HCT116 (cell line): Measurements from ENCODE around the gene GUCY2C. TPM values are rescaled to one million over a fixed set of nuclear protein-coding genes. Genes with fewer than 3 reads are reported as not detected.

ENCODE experiments used
- ATAC-seq: fragments of 200-7000 bp; cut with Tn5 transposase; 2 replicates; pipeline ENCODE4 v1.9.1; 2020; ENCODE audit warnings: mild to moderate bottlenecking, moderate library complexity
- BruUV-seq: library from RNA; stranded (reverse); fragments of 400-500 nt; replicated peaks from 2 replicates; lab custom pipeline; 2021; lab: Mats Ljungman, UMichigan
- CTCF ChIA-PET: fragments of 300-600 bp; sonication (Branson Sonifier 250); formaldehyde crosslinking; loops from one replicate; lab custom pipeline; 2021; ENCODE audit warnings: antibody characterized with exemption; lab: Charles Lee
- POLR2A ChIA-PET: fragments of 300-600, 350-600 bp; sonication (Branson Sonifier 250); formaldehyde crosslinking; loops from one replicate; lab custom pipeline; 2021; ENCODE audit warnings: antibody characterized with exemption; lab: Charles Lee
- RAD21 ChIA-PET, 2 experiments: fragments of 300-600 bp; sonication (Branson Sonifier 250); formaldehyde crosslinking; loops; one replicate each; lab custom pipeline; 2023; ENCODE audit warnings: low total read pairs in 2 of 2; ENCODE audit not compliant: uncharacterized antibody in 2 of 2, unreplicated experiment in 2 of 2, low non-redundant PET in 1 of 2; lab: Charles Lee
- DNase-seq: peaks from one replicate; pipeline ENCODE4 v3.0.0-alpha.2; 2010; ENCODE audit warnings: low read depth, low spot score
- H2AFZ ChIP-seq: fragments of 200-600 bp; shearing (Covaris generic), sonication (generic); 2 replicates; pipeline ENCODE4 v1.6.1; 2017; ENCODE audit warnings: low read depth, mixed run types, mixed read lengths, antibody characterized with exemption, low read length; ENCODE audit not compliant: poor library complexity, severe bottlenecking
- H3K27ac ChIP-seq: 2 replicates; pipeline ENCODE4 v1.5.1; 2012; ENCODE audit warnings: low read depth, low read length
- H3K27me3 ChIP-seq: fragments of 200-600 bp; sonication (generic); 2 replicates; pipeline ENCODE4 v1.6.1; 2016; ENCODE audit warnings: mixed run types, low read length, mixed read lengths; ENCODE audit not compliant: insufficient read depth
- H3K36me3 ChIP-seq, 2 experiments: fragments of 200-500 bp in 1 of 2; fragments of 200-600 bp in 1 of 2; sonication (Bioruptor generic) in 1 of 2; sonication (generic) in 1 of 2; 2 replicates each; pipeline versions ENCODE4 v1.5.1 to v1.6.1; 2014 to 2016; ENCODE audit warnings: low read length in 2 of 2, inconsistent platforms in 1 of 2, mixed read lengths in 1 of 2, mixed run types in 1 of 2; ENCODE audit not compliant: insufficient read depth in 2 of 2, control insufficient read depth in 1 of 2
- H3K4me1 ChIP-seq, 2 experiments: fragments of 200-600 bp in 1 of 2; sonication (generic) in 1 of 2; 2 replicates each; pipeline versions ENCODE4 v1.5.1 to v1.6.1; 2012 to 2017; ENCODE audit warnings: low read length in 2 of 2, inconsistent platforms in 1 of 2, mild to moderate bottlenecking in 1 of 2, mixed read lengths in 1 of 2, mixed run types in 1 of 2, moderate library complexity in 1 of 2; ENCODE audit not compliant: insufficient read depth in 2 of 2, control insufficient read depth in 1 of 2
- H3K4me2 ChIP-seq: fragments of 200-600 bp; sonication (generic); 2 replicates; pipeline ENCODE4 v1.6.1; 2017; ENCODE audit warnings: mixed run types, low read length, mixed read lengths
- H3K4me3 ChIP-seq, 2 experiments: fragments of 200-600 bp in 1 of 2; sonication (generic) in 1 of 2; replicated peaks in 1 of 2; 2 replicates each; pipeline ENCODE4 v1.5.1; 2011 to 2016; ENCODE audit warnings: low read length in 2 of 2, control low read depth in 1 of 2, low read depth in 1 of 2, mild to moderate bottlenecking in 1 of 2, mixed read lengths in 1 of 2, mixed run types in 1 of 2
- H3K79me2 ChIP-seq: fragments of 200-600 bp; sonication (generic); 2 replicates; pipeline ENCODE4 v1.6.1; 2017; ENCODE audit warnings: mild to moderate bottlenecking, mixed run types, low read length, moderate library complexity, mixed read lengths; ENCODE audit not compliant: insufficient read depth
- H3K9ac ChIP-seq: fragments of 200-600 bp; sonication (generic); 2 replicates; pipeline ENCODE4 v1.6.1; 2016; ENCODE audit warnings: low read length, mixed read lengths
- H3K9me2 ChIP-seq: fragments of 200-600 bp; sonication (generic), shearing (Covaris generic); 2 replicates; pipeline ENCODE4 v1.6.1; 2017; ENCODE audit warnings: mixed run types, mild to moderate bottlenecking, moderate library complexity; ENCODE audit not compliant: insufficient read depth
- H3K9me3 ChIP-seq, 2 experiments: fragments of 200-500 bp in 1 of 2; fragments of 200-600 bp in 1 of 2; sonication (Bioruptor generic) in 1 of 2; sonication (generic) in 1 of 2; 2 replicates each; pipeline ENCODE4 v1.6.1; 2014 to 2017; ENCODE audit warnings: low read length in 2 of 2, mixed read lengths in 2 of 2, inconsistent platforms in 1 of 2, low read depth in 1 of 2, mild to moderate bottlenecking in 1 of 2, mixed run types in 1 of 2, moderate library complexity in 1 of 2; ENCODE audit not compliant: control insufficient read depth in 1 of 2, insufficient read depth in 1 of 2
- H4K20me1 ChIP-seq: fragments of 200-600 bp; sonication (generic), shearing (Covaris generic); 2 replicates; pipeline ENCODE4 v1.6.1; 2017; ENCODE audit warnings: mixed run types, mild to moderate bottlenecking, moderate library complexity; ENCODE audit not compliant: insufficient read depth
- EGR1 ChIP-seq: IDR thresholded peaks from 2 replicates; pipeline ENCODE4 v1.6.1; 2012; ENCODE audit warnings: low read depth
- EZH2phosphoT487 ChIP-seq: fragments of 200-600 bp; IDR thresholded peaks from 2 replicates; pipeline ENCODE4 v1.6.1; 2018; ENCODE audit warnings: antibody characterized with exemption, borderline replicate concordance
- SP1 ChIP-seq: IDR thresholded peaks from 2 replicates; pipeline ENCODE4 v1.6.1; 2012; ENCODE audit warnings: low read depth
- ZNF274 ChIP-seq: fragments of 200-500 bp; sonication (Bioruptor generic); IDR thresholded peaks from 2 replicates; pipeline ENCODE4 v1.6.1; 2014; ENCODE audit warnings: mild to moderate bottlenecking, low read depth, low read length, inconsistent platforms
- intact Hi-C: fragments of 100-400 bp; cut with micrococcal nuclease; formaldehyde crosslinking; loops from 2 replicates; pipeline ENCODE4 v1.10.0; 2022
- total RNA-seq: library from RNA; stranded (reverse); gene quantifications from one replicate; pipeline ENCODE4 v1.2.1, GENCODE V29; 2021; ENCODE audit not compliant: unreplicated experiment
- TF ChIP-seq, protein P1 (sequence below): IDR thresholded peaks from 2 replicates; pipeline ENCODE4 v1.6.1; 2012
- TF ChIP-seq, protein P2 (sequence below): IDR thresholded peaks from 2 replicates; pipeline ENCODE4 v1.6.1; 2012; ENCODE audit warnings: low read depth
- TF ChIP-seq, protein P3 (sequence below): IDR thresholded peaks from 2 replicates; pipeline ENCODE4 v1.6.1; 2012

The GUCY2C gene
- total RNA-seq, 1 experiment from 2014 or later = not detected

DNA sequence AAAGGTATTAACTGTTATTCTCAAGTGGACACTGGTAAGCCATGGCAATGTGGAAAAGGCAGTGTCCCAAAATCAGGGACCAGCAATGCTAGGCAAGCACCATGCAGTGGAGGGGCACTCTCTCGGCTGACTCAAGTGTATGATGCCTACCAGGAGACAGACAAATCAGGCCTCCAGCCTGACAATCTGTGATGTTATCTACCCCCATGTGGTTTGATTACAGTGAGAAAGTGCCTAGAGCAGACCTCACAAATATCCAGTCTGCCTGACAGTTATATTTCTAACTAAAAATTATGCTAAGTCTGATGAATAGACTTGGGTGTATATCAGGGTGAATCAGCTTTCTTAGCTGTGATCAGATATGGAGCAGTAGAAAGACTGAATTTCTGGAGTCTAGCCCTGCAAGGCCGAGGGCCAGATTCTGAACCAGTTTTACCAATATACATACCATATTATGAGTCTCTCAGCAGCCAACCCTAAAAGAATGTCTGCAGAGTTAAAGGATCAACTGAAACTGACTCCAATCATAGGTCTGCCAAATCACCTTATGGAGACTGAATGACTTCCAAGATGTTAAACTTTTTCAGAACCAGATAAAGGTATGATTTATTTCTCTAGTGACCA lies 132.0 kb downstream of the GUCY2C start:
- TF ChIP-seq SP1 (no peak), EGR1 (no peak), ZNF274 (no peak), EZH2phosphoT487 (no peak)
- TF ChIP-seq, protein P1, sequence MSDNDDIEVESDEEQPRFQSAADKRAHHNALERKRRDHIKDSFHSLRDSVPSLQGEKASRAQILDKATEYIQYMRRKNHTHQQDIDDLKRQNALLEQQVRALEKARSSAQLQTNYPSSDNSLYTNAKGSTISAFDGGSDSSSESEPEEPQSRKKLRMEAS = no peak
- TF ChIP-seq, protein P2, sequence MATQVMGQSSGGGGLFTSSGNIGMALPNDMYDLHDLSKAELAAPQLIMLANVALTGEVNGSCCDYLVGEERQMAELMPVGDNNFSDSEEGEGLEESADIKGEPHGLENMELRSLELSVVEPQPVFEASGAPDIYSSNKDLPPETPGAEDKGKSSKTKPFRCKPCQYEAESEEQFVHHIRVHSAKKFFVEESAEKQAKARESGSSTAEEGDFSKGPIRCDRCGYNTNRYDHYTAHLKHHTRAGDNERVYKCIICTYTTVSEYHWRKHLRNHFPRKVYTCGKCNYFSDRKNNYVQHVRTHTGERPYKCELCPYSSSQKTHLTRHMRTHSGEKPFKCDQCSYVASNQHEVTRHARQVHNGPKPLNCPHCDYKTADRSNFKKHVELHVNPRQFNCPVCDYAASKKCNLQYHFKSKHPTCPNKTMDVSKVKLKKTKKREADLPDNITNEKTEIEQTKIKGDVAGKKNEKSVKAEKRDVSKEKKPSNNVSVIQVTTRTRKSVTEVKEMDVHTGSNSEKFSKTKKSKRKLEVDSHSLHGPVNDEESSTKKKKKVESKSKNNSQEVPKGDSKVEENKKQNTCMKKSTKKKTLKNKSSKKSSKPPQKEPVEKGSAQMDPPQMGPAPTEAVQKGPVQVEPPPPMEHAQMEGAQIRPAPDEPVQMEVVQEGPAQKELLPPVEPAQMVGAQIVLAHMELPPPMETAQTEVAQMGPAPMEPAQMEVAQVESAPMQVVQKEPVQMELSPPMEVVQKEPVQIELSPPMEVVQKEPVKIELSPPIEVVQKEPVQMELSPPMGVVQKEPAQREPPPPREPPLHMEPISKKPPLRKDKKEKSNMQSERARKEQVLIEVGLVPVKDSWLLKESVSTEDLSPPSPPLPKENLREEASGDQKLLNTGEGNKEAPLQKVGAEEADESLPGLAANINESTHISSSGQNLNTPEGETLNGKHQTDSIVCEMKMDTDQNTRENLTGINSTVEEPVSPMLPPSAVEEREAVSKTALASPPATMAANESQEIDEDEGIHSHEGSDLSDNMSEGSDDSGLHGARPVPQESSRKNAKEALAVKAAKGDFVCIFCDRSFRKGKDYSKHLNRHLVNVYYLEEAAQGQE = no peak
- TF ChIP-seq, protein P3, sequence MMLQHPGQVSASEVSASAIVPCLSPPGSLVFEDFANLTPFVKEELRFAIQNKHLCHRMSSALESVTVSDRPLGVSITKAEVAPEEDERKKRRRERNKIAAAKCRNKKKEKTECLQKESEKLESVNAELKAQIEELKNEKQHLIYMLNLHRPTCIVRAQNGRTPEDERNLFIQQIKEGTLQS = no peak
- no peaks in the 10 kb centered on the region for H3K27me3 ChIP-seq
- H3K36me3 ChIP-seq = no peaks in the 10 kb centered on the region
- no peaks in the 10 kb centered on the region for H3K79me2 ChIP-seq
- H3K4me3 ChIP-seq = no peak overlapping the region
- no peaks in the 10 kb centered on the region for H3K9me2 ChIP-seq
- no peak overlapping the region for H2AFZ ChIP-seq
- H3K9me3 ChIP-seq = no peaks in the 10 kb centered on the region
- CTCF ChIA-PET = interaction anchor here (1.1 kb wide), 2 partner anchors 29 to 326 kb away, joined by 3 read pairs; no protein-coding TSS in a partner anchor
- H3K9ac ChIP-seq = no peak overlapping the region
- H3K27ac ChIP-seq = no peak overlapping the region
- DNase-seq (no peak), ATAC-seq (no peak)
- no peaks in the 10 kb centered on the region for H3K4me1 ChIP-seq
- H3K4me2 ChIP-seq = no peak overlapping the region
- POLR2A ChIA-PET = no interaction called here
- no TSS peak for BruUV-seq
- RAD21 ChIA-PET = no interaction called here
- H4K20me1 ChIP-seq = no peaks in the 10 kb centered on the region
- intact Hi-C loops = no loop called here
